ENCODE results near the gene SDHAF4.
"Not testable (repeated sequence)": the region's sequence is repeated elsewhere in the genome, so short reads cannot be mapped to it uniquely, and the experiment has no call there.

Gene SDHAF4

DNA sequence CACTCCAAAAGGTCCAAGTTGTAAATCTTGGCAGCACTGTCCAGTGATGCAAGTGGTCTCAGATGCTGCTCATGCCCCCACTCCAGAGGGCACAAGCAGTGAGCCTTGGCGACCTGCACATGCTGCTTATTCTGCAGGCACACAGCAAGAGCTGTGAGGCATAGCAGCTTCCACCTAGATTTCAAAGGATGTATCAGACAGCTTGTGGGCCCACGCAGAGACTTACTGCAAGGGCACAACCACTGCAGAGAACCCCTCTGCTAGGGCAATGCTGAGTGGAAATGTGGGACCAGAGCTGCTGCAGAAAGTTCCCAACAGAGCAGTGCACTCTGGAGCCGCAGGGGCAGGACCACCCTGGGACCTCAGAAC, 26.4 kb downstream of the SDHAF4 start:
- no peak for DNase-seq

DNA sequence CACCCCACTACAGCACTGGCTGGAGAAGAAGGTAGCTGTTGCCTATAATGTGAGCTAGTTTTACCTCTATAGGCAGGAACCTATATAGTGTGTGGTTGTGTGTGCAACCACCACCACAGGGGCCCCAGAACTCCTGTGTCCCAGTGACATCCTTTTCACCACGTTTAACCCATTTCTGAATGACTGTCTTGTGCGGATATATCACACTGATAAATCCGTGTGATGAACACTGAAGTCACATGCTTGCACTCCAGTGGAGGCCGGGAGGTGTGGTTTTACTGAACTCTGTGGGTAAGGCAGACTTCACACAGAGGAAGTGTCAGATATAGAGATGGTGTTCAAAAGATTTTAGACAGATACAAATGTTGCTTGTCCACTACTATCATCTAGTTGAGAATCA, 32.5 kb downstream of the SDHAF4 start:
- no peak for DNase-seq

DNA sequence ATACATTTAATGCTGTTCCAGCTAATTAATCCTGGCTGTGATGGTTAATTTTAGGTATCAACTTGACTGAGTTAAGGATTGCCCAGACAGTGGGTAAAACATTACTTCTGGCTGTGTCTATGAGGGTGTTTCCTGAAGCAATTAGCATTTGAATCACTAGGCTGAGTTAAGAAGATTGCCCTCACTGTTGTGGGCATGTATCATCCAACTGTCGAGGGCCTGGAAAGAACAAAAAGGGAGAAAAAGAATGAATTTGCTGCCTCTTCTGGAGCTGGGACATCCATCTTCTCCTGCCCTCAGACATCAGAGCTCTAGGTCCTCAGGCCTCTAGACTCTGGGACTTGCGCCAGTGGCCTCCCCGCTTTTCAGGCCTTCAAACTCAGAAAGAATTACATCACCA, 34.3 kb downstream of the SDHAF4 start:
- DNase-seq, result no peak

- no peak for DNase-seq
Measured at GRCh38 chr6:70604254-70604653, 37.5 kb downstream of the SDHAF4 start.

DNA sequence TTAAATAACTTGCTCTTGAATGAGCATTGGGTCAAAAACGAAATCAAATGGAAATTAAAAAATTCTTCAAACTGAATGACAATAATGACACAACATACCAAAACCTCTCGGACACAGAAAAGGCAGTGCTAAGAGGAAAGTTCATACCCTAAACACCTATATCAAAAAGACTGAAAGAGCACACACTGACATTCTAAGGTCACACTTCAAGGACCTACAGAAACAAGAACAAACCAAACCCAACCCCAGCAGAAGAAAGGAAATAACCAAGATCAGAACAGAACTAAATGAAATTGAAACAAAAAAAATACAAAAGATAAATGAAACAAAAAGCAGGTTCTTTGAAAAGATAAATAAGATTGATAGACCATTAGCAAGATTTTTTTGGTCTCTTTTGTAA, 40.6 kb downstream of the SDHAF4 start:
- DNase-seq, result not testable (repeated sequence)

- DNase-seq, result not testable (repeated sequence)
Measured at GRCh38 chr6:70609181-70609580, 42.5 kb downstream of the SDHAF4 start.

- DNase-seq, result no peak
Measured at GRCh38 chr6:70616728-70617260, 50.1 kb downstream of the SDHAF4 start.

- no peak for DNase-seq
Measured at GRCh38 chr6:70620746-70621145, 54.0 kb downstream of the SDHAF4 start.

GRCh38 chr6:70622461-70622860, 55.7 kb downstream of the SDHAF4 start:
- no peak for DNase-seq

DNA sequence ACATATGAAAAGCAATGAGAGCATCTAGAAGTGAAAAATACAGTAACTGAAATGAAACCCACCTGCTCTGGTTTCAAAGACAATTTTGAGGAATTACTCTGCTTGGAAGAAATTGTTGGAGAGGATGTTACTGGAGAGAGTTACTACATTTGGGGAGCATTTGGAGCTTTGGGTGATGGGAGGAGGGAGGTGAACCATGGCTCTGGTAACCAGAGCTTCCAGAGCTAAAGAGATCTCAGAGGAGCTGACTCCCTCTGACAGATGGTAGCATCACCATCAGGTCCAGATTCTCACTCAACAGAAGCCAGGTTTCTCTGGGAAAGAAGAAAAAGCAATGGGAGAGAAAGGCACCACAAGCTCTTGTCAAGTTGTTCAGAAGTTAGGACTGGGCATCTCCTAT, 58.7 kb downstream of the SDHAF4 start:
- DNase-seq, result no peak

DNA sequence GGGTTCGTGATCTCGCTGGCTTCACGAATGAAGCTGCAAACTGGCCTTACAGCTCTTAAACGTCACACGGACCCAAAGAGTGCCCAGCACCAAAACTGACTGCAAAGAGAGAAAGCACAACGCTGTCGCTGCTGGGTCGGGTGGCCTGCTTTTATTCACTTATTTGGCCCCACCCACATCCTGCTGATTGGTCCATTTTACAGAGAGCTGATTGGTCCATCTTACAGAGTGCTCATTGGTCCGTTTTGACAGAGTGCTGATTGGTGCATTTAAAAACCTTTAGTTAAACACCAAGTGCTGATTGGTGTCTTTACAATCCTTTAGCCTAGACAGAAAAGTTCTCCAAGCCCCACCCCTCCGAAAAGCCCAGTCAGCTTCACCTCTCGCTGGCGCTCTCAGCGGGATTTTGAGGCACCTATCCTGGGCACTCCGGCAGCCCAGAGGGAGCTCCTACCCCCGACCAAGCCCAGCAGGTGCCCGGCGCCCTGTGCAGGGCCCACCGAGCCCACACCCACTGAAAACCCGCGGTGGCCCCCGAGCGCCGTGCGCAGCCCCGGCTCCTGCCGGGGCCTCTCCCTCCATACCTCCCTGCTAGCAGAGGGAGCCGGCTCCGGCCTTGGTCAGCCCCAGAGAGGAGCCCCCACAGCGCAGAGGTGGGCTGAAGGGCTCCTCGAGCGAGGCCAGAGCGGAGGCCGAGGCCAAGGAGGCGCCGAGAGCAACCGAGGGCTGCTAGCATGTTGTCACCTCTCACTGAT, 60.9 kb downstream of the SDHAF4 start:
- DNase-seq, result no peak

GRCh38 chr6:70629929-70630328, 63.2 kb downstream of the SDHAF4 start:
- DNase-seq, result no peak

DNA sequence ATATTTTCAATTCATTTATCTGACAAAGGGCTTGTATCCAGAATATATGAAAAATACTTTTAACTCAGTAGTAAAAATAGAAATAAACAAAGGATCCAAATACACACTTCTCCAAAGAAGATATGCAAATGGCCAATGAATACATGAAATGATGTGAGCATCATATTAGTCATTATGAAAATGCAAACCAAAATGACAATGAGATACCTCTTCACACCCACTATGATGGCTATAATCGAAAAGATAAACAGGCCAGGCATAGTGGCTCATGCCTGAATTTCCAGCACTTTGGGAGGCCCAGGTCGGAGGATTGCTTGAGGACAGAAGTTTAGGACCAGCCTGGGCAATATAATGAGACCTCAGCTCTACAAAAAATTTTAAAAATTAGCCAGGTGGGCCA, 67.1 kb downstream of the SDHAF4 start:
- DNase-seq, result no peak

- DNase-seq, result no peak
Measured at GRCh38 chr6:70636596-70636995, 69.9 kb downstream of the SDHAF4 start.

DNA sequence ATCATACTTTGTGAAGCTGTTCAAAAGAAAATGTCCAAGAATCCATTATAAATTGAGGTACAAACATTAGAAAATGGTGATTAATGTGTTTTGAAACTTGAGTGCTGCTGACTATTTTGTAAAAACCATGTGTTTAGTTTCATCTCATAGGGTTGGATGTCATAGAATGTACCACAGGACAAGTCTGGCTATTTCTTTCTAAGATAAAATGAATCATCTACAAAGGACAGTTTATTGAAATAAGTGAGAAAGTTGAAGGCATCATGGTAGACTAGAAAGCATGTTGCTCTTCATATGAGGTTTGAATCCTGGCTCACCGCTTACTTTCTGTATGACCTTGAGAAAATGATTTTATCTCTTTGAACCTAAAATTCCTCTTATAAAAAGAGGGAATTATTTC, 71.7 kb downstream of the SDHAF4 start:
- DNase-seq, result no peak
